ENCODE results near the gene TREML1.
"Not testable (repeated sequence)": the region's sequence is repeated elsewhere in the genome, so short reads cannot be mapped to it uniquely, and the experiment has no call there.

The TREML1 gene

GRCh38 chr6:41120058-41120457, 34.1 kb downstream of the TREML1 start:
- DNase-seq (ENCODE audit: low spot score), result no peak
- TF ChIP-seq, protein P1, sequence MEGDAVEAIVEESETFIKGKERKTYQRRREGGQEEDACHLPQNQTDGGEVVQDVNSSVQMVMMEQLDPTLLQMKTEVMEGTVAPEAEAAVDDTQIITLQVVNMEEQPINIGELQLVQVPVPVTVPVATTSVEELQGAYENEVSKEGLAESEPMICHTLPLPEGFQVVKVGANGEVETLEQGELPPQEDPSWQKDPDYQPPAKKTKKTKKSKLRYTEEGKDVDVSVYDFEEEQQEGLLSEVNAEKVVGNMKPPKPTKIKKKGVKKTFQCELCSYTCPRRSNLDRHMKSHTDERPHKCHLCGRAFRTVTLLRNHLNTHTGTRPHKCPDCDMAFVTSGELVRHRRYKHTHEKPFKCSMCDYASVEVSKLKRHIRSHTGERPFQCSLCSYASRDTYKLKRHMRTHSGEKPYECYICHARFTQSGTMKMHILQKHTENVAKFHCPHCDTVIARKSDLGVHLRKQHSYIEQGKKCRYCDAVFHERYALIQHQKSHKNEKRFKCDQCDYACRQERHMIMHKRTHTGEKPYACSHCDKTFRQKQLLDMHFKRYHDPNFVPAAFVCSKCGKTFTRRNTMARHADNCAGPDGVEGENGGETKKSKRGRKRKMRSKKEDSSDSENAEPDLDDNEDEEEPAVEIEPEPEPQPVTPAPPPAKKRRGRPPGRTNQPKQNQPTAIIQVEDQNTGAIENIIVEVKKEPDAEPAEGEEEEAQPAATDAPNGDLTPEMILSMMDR (IDR thresholded peaks at IDR 0.05; ENCODE audit: poor library complexity, severe bottlenecking), result no peak
- ATAC-seq (ENCODE audit: low read depth), result no peak
- no peak overlapping the region for H3K4me3 ChIP-seq (ENCODE audit: severe bottlenecking)
- H3K27me3 ChIP-seq (ENCODE audit: insufficient read depth, poor library complexity, severe bottlenecking), result no peaks in the 10 kb centered on the region
- H3K36me3 ChIP-seq (ENCODE audit: low read depth), result no peaks in the 10 kb centered on the region
- no peak overlapping the region for H3K27ac ChIP-seq (ENCODE audit: poor library complexity, severe bottlenecking)
- H3K9me3 ChIP-seq (ENCODE audit: severe bottlenecking), result no peaks in the 10 kb centered on the region
- no peaks in the 10 kb centered on the region for H3K4me1 ChIP-seq (ENCODE audit: insufficient read depth, poor library complexity, severe bottlenecking)

DNA sequence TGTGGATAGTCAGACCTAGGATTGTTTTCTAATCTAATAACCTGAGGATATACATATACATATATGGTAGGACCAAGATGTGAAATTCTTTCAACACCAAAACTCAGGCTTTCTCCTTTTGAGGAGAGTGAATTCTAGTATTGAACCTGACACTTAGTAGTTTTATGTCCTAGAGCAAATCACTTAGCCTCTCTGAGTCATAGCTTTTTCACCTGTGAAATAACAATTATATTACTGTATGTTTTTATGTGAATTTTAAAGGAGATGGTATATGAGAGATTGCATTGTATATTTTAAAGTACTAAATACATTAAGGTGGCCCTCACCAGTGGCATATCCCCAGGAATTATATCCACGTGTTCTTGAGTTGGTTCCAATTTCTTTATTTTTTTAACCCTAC, 34.6 kb downstream of the TREML1 start:
- ATAC-seq (ENCODE audit: low read depth) (no peak), DNase-seq (ENCODE audit: low spot score) (no peak)
- Histone ChIP-seq H3K27ac (ENCODE audit: poor library complexity, severe bottlenecking) (no peak overlapping the region), H3K4me3 (ENCODE audit: severe bottlenecking) (no peak overlapping the region), H3K27me3 (ENCODE audit: insufficient read depth, poor library complexity, severe bottlenecking) (no peaks in the 10 kb centered on the region), H3K36me3 (ENCODE audit: low read depth) (no peaks in the 10 kb centered on the region), H3K4me1 (ENCODE audit: insufficient read depth, poor library complexity, severe bottlenecking) (no peaks in the 10 kb centered on the region), H3K9me3 (ENCODE audit: severe bottlenecking) (no peaks in the 10 kb centered on the region)
- TF ChIP-seq, protein P1 (IDR thresholded peaks at IDR 0.05; ENCODE audit: poor library complexity, severe bottlenecking), result no peak

DNA sequence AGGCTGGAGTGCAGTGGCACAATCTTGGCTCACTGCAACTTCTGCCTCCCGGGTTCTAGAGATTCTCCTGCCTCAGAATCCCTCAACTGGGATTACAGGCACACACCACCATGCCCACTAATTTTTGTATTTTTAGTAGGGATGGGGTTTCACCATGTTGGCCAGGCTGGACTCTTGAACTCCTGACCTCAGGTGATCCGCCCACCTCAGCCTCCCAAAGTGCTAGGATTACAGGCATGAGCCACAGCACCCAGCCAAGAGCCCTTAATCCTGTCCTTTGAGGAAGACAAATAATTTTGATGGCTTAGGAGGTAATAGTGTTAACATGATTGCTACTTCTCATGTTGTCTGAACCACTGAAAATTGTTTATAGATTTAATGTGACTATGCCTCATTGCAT, 39.1 kb downstream of the TREML1 start:
- H3K36me3 ChIP-seq (ENCODE audit: low read depth); DNase-seq (ENCODE audit: low spot score); H3K4me3 ChIP-seq (ENCODE audit: severe bottlenecking); ATAC-seq (ENCODE audit: low read depth); H3K9me3 ChIP-seq (ENCODE audit: severe bottlenecking); H3K4me1 ChIP-seq (ENCODE audit: insufficient read depth, poor library complexity, severe bottlenecking); H3K27ac ChIP-seq (ENCODE audit: poor library complexity, severe bottlenecking); H3K27me3 ChIP-seq (ENCODE audit: insufficient read depth, poor library complexity, severe bottlenecking): not testable (repeated sequence)

GRCh38 chr6:41111017-41111416, 43.1 kb downstream of the TREML1 start:
- Histone ChIP-seq H3K4me1 (ENCODE audit: insufficient read depth, poor library complexity, severe bottlenecking) (no peaks in the 10 kb centered on the region), H3K36me3 (ENCODE audit: low read depth) (no peaks in the 10 kb centered on the region), H3K4me3 (ENCODE audit: severe bottlenecking) (no peak overlapping the region), H3K27ac (ENCODE audit: poor library complexity, severe bottlenecking) (peak overlapping the region; percentile 35), H3K9me3 (ENCODE audit: severe bottlenecking) (no peaks in the 10 kb centered on the region), H3K27me3 (ENCODE audit: insufficient read depth, poor library complexity, severe bottlenecking) (no peaks in the 10 kb centered on the region)
- DNase-seq (ENCODE audit: low spot score) (no peak), ATAC-seq (ENCODE audit: low read depth) (peak; percentile 87)
- TF ChIP-seq, protein P1 (IDR thresholded peaks at IDR 0.05; ENCODE audit: poor library complexity, severe bottlenecking), result no peak

DNA sequence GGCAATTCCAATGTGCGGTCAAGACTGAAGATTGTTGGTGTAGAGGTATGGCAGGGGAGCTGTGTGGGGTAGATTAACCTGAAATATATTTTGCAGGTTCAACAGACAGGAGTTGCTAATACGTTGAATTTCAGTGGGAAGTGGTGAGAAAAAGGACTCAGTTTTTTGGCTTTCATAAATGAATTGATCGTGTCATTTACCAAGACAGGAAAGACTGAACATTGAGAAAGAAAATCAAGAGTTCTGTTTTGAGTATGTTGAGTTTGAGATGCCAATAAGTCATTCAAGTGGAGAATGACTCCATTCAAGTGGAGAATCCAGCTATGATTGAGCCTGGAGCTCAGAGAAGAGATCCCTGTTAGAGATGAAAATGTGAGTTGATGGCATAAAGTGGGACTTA, 50.3 kb downstream of the TREML1 start:
- H3K27ac ChIP-seq (ENCODE audit: poor library complexity, severe bottlenecking), result no peak overlapping the region
- no peak for DNase-seq (ENCODE audit: low spot score)
- no peak overlapping the region for H3K4me3 ChIP-seq (ENCODE audit: severe bottlenecking)
- peaks cover 14% of the 10 kb centered on the region for H3K36me3 ChIP-seq (ENCODE audit: low read depth)
- H3K9me3 ChIP-seq (ENCODE audit: severe bottlenecking), result no peaks in the 10 kb centered on the region
- TF ChIP-seq, protein P1 (IDR thresholded peaks at IDR 0.05; ENCODE audit: poor library complexity, severe bottlenecking), result no peak
- H3K27me3 ChIP-seq (ENCODE audit: insufficient read depth, poor library complexity, severe bottlenecking), result no peaks in the 10 kb centered on the region
- no peaks in the 10 kb centered on the region for H3K4me1 ChIP-seq (ENCODE audit: insufficient read depth, poor library complexity, severe bottlenecking)
- ATAC-seq (ENCODE audit: low read depth), result no peak
